Osteocyte (in vitro differentiated cells): ENCODE measurements around the gene RAP1A. TPM values are rescaled to one million over a fixed set of nuclear protein-coding genes. Genes with fewer than 3 reads are reported as not detected.

Experiments
- DNase-seq: peaks from one replicate; pipeline ENCODE4 v3.0.0; 2021; ENCODE audit warnings: mixed read lengths; ENCODE audit not compliant: unreplicated experiment; ENCODE audit errors: extremely low spot score
- H3K27ac Mint-ChIP-seq: one replicate; pipeline ENCODE4 v1.8.0; 2021; ENCODE audit warnings: mild to moderate bottlenecking, mixed read lengths; ENCODE audit not compliant: unreplicated experiment
- H3K27me3 Mint-ChIP-seq: one replicate; pipeline ENCODE4 v1.8.0; 2021; ENCODE audit warnings: mixed read lengths; ENCODE audit not compliant: unreplicated experiment
- H3K36me3 Mint-ChIP-seq: one replicate; pipeline ENCODE4 v1.8.0; 2021; ENCODE audit warnings: mixed read lengths; ENCODE audit not compliant: unreplicated experiment
- H3K4me1 Mint-ChIP-seq: one replicate; pipeline ENCODE4 v1.8.0; 2021; ENCODE audit warnings: mixed read lengths; ENCODE audit not compliant: unreplicated experiment
- H3K4me3 Mint-ChIP-seq: one replicate; pipeline ENCODE4 v1.8.0; 2021; ENCODE audit warnings: mild to moderate bottlenecking, moderate library complexity, mixed read lengths; ENCODE audit not compliant: unreplicated experiment
- H3K9me3 Mint-ChIP-seq: one replicate; pipeline ENCODE4 v1.8.0; 2021; ENCODE audit warnings: mixed read lengths; ENCODE audit not compliant: unreplicated experiment
- total RNA-seq: library from RNA; stranded (reverse); gene quantifications from 2 replicates; pipeline ENCODE4 v1.2.1, GENCODE V29; 2021
- TF ChIP-seq, protein P1 (sequence below): fragments of 200-600 bp; sonication (generic); IDR thresholded peaks from 2 replicates; pipeline ENCODE4 v1.5.0; 2021; ENCODE audit warnings: antibody characterized with exemption, mild to moderate bottlenecking, moderate library complexity

The RAP1A gene
- total RNA-seq, 1 donor from 2014 or later = 48.3 TPM

DNA sequence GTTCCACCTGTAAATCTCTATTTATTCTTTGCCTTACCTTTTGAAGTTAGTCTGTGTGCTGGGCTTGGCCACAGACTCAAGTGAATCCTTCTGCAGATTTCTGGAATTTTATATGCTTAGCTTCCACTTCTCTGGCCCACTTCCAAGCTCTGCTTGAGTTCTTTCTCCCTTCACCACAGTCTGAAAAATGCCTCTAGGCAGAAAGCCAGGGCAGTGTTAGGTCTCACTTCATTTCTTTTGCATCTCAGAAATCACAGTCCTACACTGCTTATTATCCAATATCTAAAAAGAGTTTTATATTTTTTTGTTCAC lies 70.7 kb downstream of the RAP1A start:
- Mint-ChIP-seq H3K27me3 (no peaks in the 10 kb centered on the region), H3K4me3 (no peak overlapping the region), H3K36me3 (peaks cover 21% of the 10 kb centered on the region), H3K27ac (peak overlapping the region; percentile 8), H3K9me3 (peaks cover 4% of the 10 kb centered on the region), H3K4me1 (peaks cover 34% of the 10 kb centered on the region)
- TF ChIP-seq, protein P1, sequence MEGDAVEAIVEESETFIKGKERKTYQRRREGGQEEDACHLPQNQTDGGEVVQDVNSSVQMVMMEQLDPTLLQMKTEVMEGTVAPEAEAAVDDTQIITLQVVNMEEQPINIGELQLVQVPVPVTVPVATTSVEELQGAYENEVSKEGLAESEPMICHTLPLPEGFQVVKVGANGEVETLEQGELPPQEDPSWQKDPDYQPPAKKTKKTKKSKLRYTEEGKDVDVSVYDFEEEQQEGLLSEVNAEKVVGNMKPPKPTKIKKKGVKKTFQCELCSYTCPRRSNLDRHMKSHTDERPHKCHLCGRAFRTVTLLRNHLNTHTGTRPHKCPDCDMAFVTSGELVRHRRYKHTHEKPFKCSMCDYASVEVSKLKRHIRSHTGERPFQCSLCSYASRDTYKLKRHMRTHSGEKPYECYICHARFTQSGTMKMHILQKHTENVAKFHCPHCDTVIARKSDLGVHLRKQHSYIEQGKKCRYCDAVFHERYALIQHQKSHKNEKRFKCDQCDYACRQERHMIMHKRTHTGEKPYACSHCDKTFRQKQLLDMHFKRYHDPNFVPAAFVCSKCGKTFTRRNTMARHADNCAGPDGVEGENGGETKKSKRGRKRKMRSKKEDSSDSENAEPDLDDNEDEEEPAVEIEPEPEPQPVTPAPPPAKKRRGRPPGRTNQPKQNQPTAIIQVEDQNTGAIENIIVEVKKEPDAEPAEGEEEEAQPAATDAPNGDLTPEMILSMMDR = no peak
- peak; percentile 88 for DNase-seq

DNA sequence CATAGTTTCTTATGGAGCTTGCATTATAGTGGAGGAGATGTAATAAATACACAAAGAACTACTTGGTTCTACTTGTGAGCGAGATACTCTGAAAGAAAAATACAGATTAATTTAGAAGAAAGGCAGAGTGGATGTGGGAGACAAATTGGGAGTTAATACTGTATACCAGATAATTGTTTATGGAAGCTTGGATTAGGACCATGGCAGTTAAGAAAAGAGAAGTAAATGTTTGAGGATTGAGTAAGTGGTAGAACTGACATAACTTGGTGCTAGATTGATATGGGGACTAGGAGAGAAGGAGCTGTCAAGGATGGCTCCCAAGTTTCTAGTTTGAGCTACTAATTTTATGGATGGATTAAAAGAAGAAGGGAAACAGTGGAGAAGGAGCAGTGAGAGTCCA lies 72.3 kb downstream of the RAP1A start:
- Mint-ChIP-seq H3K27ac (peak overlapping the region; percentile 40), H3K4me1 (peaks cover 37% of the 10 kb centered on the region), H3K4me3 (peak overlapping the region; percentile 17), H3K9me3 (peaks cover 4% of the 10 kb centered on the region), H3K36me3 (peaks cover 25% of the 10 kb centered on the region), H3K27me3 (no peaks in the 10 kb centered on the region)
- DNase-seq = no peak
- TF ChIP-seq, protein P1 = no peak

DNA sequence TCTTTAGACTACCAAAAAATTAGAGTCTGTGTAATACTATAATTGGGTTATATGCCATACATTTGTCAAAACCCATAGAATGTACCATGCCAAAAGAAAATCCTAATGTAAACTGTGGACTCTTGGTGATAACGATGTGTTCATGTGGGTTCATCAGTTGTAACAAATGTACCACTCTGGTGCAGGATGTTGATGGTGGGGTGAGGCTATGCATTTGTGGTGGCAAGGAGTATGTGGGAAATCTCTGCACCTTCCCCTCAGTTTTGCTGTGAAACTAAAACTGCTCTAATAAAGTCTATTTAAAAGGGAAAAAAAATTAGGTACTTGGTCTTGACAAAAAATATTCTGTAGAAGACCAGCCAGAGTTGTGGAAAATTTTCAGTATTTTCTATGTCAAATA lies 76.2 kb downstream of the RAP1A start:
- TF ChIP-seq, protein P1 = no peak
- no peak for DNase-seq
- H3K27me3 Mint-ChIP-seq = no peaks in the 10 kb centered on the region
- no peaks in the 10 kb centered on the region for H3K9me3 Mint-ChIP-seq
- H3K4me1 Mint-ChIP-seq = peaks cover 18% of the 10 kb centered on the region
- no peak overlapping the region for H3K27ac Mint-ChIP-seq
- peaks cover 51% of the 10 kb centered on the region for H3K36me3 Mint-ChIP-seq
- no peak overlapping the region for H3K4me3 Mint-ChIP-seq

DNA sequence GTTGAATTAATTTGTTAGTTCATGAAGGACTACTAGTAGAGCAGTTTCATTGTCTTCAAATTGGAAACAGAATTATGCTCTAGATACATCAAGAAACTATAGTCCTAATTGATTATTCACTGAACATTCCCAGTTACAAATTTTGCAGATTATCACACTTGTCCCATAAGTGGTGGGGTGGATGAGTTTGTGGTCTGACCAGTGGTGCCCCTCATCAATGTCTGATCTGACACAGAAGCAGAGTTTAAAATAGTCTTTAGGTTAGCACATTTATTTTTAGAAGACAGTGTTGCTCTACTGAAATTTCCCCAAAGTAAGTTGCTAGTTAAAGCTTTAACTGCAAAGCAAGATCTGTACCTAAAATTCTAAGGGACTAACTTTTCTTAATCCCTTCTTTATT lies 76.7 kb downstream of the RAP1A start:
- peaks cover 56% of the 10 kb centered on the region for H3K36me3 Mint-ChIP-seq
- H3K4me1 Mint-ChIP-seq = peaks cover 13% of the 10 kb centered on the region
- H3K27me3 Mint-ChIP-seq = no peaks in the 10 kb centered on the region
- no peaks in the 10 kb centered on the region for H3K9me3 Mint-ChIP-seq
- no peak for DNase-seq
- no peak overlapping the region for H3K4me3 Mint-ChIP-seq
- no peak overlapping the region for H3K27ac Mint-ChIP-seq
- TF ChIP-seq, protein P1 = no peak

DNA sequence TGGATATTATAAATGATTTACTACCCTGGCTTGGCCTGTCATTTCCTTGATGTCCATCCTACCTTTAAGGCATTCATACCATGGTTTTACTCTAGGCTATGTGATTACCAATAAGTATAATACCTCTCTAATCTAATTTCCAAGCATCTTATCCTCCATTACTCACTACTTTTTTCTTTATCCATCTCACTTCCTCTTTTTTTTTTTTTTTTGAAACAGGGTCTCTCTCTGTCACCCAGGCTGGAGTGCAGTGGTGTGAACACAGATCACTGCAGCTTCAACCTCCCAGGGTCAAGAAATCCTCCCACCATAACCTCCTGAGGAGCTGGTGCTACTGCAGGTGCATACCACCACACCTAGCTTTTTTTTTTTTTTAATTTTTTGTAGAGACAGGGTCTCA lies 79.7 kb downstream of the RAP1A start:
- Mint-ChIP-seq H3K27ac (no peak overlapping the region), H3K36me3 (peaks cover 51% of the 10 kb centered on the region), H3K27me3 (no peaks in the 10 kb centered on the region), H3K9me3 (no peaks in the 10 kb centered on the region), H3K4me1 (peaks cover 4% of the 10 kb centered on the region), H3K4me3 (no peak overlapping the region)
- TF ChIP-seq, protein P1 = no peak
- no peak for DNase-seq
